Fibroblast of mammary gland (primary cell): ENCODE results near the gene CDC42SE2.
"Not testable (repeated sequence)": the region's sequence is repeated elsewhere in the genome, so short reads cannot be mapped to it uniquely, and the experiment has no call there.

ENCODE experiments used
- DNase-seq: peaks from one replicate; pipeline ENCODE4 v3.0.0-alpha.2; 2010; ENCODE audit warnings: low read depth
- H3K4me3 ChIP-seq: 2 replicates; pipeline ENCODE4 v1.5.1; 2011; ENCODE audit warnings: low read depth, mild to moderate bottlenecking, low read length, moderate library complexity; ENCODE audit not compliant: control insufficient read depth
- CTCF ChIP-seq: conservative IDR thresholded peaks from 2 replicates; pipeline ENCODE4 v1.5.1; 2011; ENCODE audit warnings: low read depth, low read length, inconsistent platforms; ENCODE audit not compliant: control insufficient read depth, insufficient read depth

Gene CDC42SE2

GRCh38 chr5:131328536-131329285, 64.9 kb downstream of the CDC42SE2 start:
- peak; percentile 65 for DNase-seq
- H3K4me3 ChIP-seq: no peak overlapping the region
- TF ChIP-seq CTCF: no peak

- no peak for DNase-seq
- no peak overlapping the region for H3K4me3 ChIP-seq
- TF ChIP-seq CTCF: no peak
These were observed 65.4 kb downstream of the CDC42SE2 start for GRCh38 chr5:131329286-131329560.

GRCh38 chr5:131330031-131330430, 66.2 kb downstream of the CDC42SE2 start:
- TF ChIP-seq CTCF: no peak
- no peak for DNase-seq
- no peak overlapping the region for H3K4me3 ChIP-seq

- H3K4me3 ChIP-seq, DNase-seq: not testable (repeated sequence)
These were observed 71.9 kb downstream of the CDC42SE2 start for GRCh38 chr5:131335756-131336155.

- not testable (repeated sequence) for H3K4me3 ChIP-seq, DNase-seq
These were observed 72.9 kb downstream of the CDC42SE2 start for GRCh38 chr5:131336801-131337200.

GRCh38 chr5:131337240-131338050, 73.6 kb downstream of the CDC42SE2 start:
- not testable (repeated sequence) for DNase-seq, H3K4me3 ChIP-seq

- H3K4me3 ChIP-seq: no peak overlapping the region
- no peak for DNase-seq
- TF ChIP-seq CTCF: no peak
These were observed 74.2 kb downstream of the CDC42SE2 start for GRCh38 chr5:131338051-131338453.

- DNase-seq, H3K4me3 ChIP-seq: not testable (repeated sequence)
These were observed 80.4 kb downstream of the CDC42SE2 start for GRCh38 chr5:131344288-131344687.

- not testable (repeated sequence) for DNase-seq, H3K4me3 ChIP-seq
These were observed 82.4 kb downstream of the CDC42SE2 start for GRCh38 chr5:131346204-131346603.
